Measurements from ENCODE around the gene FXYD6. TPM values are rescaled to one million over a fixed set of nuclear protein-coding genes. Genes with fewer than 3 reads are reported as not detected.

Gene FXYD6
- total and polyA plus RNA-seq, 2 of the 8 experiments (the other 6 are each of a cell fraction or from before 2014, with no cell fraction given), result 44.6 to 117 TPM

DNA sequence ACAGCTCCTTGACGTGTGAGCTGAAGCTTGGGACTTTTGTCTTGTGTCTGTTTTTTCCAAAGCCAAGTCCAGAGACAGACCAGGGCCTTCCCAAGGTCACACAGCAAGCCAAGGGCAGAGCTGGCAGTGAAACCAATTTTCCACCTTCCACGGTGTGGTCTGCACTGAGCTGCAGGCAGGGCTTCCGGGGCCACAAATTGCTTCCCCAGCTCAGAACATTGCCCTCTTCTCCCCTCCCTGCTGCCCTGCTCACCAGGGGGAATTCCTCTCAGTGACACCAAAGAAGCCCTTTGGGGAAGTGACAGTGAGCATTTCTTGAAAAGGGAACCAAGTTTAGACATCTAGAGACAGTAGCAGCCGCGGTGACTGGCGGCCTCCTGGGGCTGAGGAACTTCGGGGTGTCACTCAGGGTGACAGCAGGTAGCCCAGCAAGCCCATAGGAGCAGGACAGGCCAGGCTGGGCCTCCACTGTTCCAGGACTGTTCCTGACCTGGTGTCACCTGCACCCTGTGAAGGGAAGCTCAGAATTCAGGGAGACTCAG, 61.1 kb downstream of the FXYD6 start:
- Histone ChIP-seq H3K56ac (replicated peaks; ENCODE audit: insufficient read length, low read depth, low read length) (no peak overlapping the region), H4K91ac (replicated peaks; ENCODE audit: insufficient read length, low read length) (peak overlapping the region; percentile 17), H2BK12ac (ENCODE audit: low read depth, low read length) (no peak overlapping the region; the same call in 1 of the 2 replicates), H3K23me2 (ENCODE audit: low read depth, low read length) (no peaks in the 10 kb centered on the region; the same call in 1 of the 2 replicates), H2BK20ac (ENCODE audit: low read length) (0 out of 2 replicates have a peak overlapping the region, but pooled peaks have one; percentile 66), H3K36me3 (ENCODE audit: control insufficient read depth in 2 of 4, insufficient read depth in 4 of 4, low read length in 3 of 4) (no peaks in the 10 kb centered on the region), H4K8ac (ENCODE audit: extremely low read depth, insufficient read depth, low read length) (peak overlapping the region; percentile 86; the same call in 1 of the 2 replicates), H2BK120ac (replicated peaks; ENCODE audit: low read depth, low read length) (peak overlapping the region; percentile 34), H2BK5ac (ENCODE audit: low read depth, low read length) (no peak overlapping the region), H3K27me3 (replicated peaks in 1 of 4; ENCODE audit: control insufficient read depth in 3 of 4, extremely low read depth in 1 of 4, insufficient read depth in 3 of 4, low read length in 3 of 4) (no peaks in the 10 kb centered on the region; a peak in 1 of 7 replicates), H3K14ac (ENCODE audit: insufficient read length) (no peak overlapping the region), H3K4me3 (ENCODE audit: extremely low read depth in 1 of 4, insufficient read depth in 2 of 4, low read depth in 3 of 4, low read length in 4 of 4) (no peak overlapping the region), H3K4me1 (replicated peaks in 1 of 4; ENCODE audit: control insufficient read depth in 3 of 4, insufficient read depth in 4 of 4, low read length in 3 of 4) (peaks cover 0 to 30% (median 17%) of the 10 kb centered on the region in 4 experiments; a peak in 6 of 7 replicates), H4K5ac (ENCODE audit: insufficient read length, low read depth, low read length) (no peak overlapping the region), H3K4ac (replicated peaks; ENCODE audit: insufficient read length, low read depth, low read length) (no peak overlapping the region), H3K23ac (ENCODE audit: insufficient read length) (no peak overlapping the region), H3K79me2 (ENCODE audit: control insufficient read depth in 1 of 2, insufficient read depth in 2 of 2, low read length in 2 of 2) (no peaks in the 10 kb centered on the region), H2AK5ac (ENCODE audit: low read depth, low read length) (no peak overlapping the region), H3K18ac (ENCODE audit: extremely low read depth, low read length) (no peak overlapping the region), H3K79me1 (ENCODE audit: low read depth, low read length) (no peaks in the 10 kb centered on the region), H3K4me2 (ENCODE audit: insufficient read depth in 1 of 2, low read depth in 2 of 2, low read length in 2 of 2) (no peak overlapping the region; a peak in 1 of 4 replicates), H3K9ac (replicated peaks in 1 of 4; ENCODE audit: extremely low read depth in 1 of 4, low read depth in 3 of 4, low read length in 3 of 4) (no peak overlapping the region), H4K20me1 (replicated peaks in 1 of 2; ENCODE audit: control insufficient read depth in 1 of 2, insufficient read depth in 2 of 2, low read length in 2 of 2) (no peaks in the 10 kb centered on the region), H2BK15ac (ENCODE audit: low read length) (no peak overlapping the region), H2AFZ (ENCODE audit: low read length) (no peak overlapping the region), H3K27ac (ENCODE audit: low read depth, low read length) (no peak overlapping the region), H3K9me3 (ENCODE audit: insufficient read depth in 2 of 2, low read depth in 1 of 2, low read length in 1 of 2) (no peaks in the 10 kb centered on the region)
- ChIA-PET CTCF (ENCODE audit: partially characterized antibody) (interaction anchor here (0.5 to 9.7 kb wide), 23 partner anchors 8 to 1567 kb away, joined by 3 to 163 read pairs (median 5); partner anchors contain the start of gene FXYD2), POLR2A (ENCODE audit: partially characterized antibody) (no interaction called here)
- no peak for DNase-seq (ENCODE audit: low read depth in 1 of 2, low spot score in 2 of 2)
- no peak for FAIRE-seq
- WGBS, 2 experiments (ENCODE audit: extremely low coverage in 1 of 2, insufficient coverage in 1 of 2, insufficient read length in 1 of 2, insufficient replicate concordance in 2 of 2, low coverage in 1 of 2, low lambda C conversion rate in 2 of 2, missing lambda C conversion rate in 1 of 2), result 94% methylated on average over 7 of the region's 7 CpGs; no CpG with 5 or more reads in 1 of the 2 experiments
- no peak for TF ChIP-seq KDM4A (IDR thresholded peaks at IDR 0.05; ENCODE audit: low read depth, low read length, severe bottlenecking)
